ENCODE data around the gene CTLA4.

DNA sequence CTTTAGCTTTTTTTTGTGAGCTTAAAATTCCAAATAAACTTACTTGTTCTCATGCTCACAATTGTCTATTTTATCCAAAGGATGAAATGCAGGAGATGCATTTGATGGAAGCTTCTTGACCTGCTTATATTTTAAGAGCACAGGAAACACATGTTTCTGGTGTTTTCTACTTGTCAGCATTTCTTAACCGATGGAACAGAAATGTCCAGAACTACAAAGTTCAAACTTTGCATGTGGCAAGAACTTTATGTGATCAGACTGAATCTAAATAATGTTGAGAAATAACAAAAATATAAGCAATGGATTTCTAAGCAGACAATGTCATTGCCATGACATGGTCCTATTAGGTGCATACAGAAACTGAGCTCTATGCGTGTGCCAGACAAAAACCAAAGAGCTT lies 9.9 kb upstream of the CTLA4 start:
- TF ChIP-seq, protein P1, sequence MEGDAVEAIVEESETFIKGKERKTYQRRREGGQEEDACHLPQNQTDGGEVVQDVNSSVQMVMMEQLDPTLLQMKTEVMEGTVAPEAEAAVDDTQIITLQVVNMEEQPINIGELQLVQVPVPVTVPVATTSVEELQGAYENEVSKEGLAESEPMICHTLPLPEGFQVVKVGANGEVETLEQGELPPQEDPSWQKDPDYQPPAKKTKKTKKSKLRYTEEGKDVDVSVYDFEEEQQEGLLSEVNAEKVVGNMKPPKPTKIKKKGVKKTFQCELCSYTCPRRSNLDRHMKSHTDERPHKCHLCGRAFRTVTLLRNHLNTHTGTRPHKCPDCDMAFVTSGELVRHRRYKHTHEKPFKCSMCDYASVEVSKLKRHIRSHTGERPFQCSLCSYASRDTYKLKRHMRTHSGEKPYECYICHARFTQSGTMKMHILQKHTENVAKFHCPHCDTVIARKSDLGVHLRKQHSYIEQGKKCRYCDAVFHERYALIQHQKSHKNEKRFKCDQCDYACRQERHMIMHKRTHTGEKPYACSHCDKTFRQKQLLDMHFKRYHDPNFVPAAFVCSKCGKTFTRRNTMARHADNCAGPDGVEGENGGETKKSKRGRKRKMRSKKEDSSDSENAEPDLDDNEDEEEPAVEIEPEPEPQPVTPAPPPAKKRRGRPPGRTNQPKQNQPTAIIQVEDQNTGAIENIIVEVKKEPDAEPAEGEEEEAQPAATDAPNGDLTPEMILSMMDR (IDR thresholded peaks at IDR 0.05), result no peak
- TF ChIP-seq POLR2AphosphoS5 (IDR thresholded peaks at IDR 0.05) (no peak), EP300 (IDR thresholded peaks at IDR 0.05) (no peak)

Data from esophagus muscularis mucosa (tissue), 4 donors.